Mesangial cell (primary cell): ENCODE results near the gene GPR78. TPM values are rescaled to one million over a fixed set of nuclear protein-coding genes. Genes with fewer than 3 reads are reported as not detected.

ENCODE experiments used
- total RNA-seq: library from RNA; depleted of rRNA; stranded (reverse); fragments of >200 nt; gene quantifications from 2 replicates; pipeline ENCODE4 v1.2.3, GENCODE V29; 2015

The GPR78 gene
- not detected in 2 replicates for total RNA-seq

GRCh38 chr4:8580321-8581093 is at the start of gene GPR78:
Gene GPR78 (plus strand): TSS chr4:8580392. CDS start chr4:8580983, 591 bp downstream.

GRCh38 chr4:8592366-8593263 is 12.4 kb downstream of the GPR78 start, which contains the start of gene CPZ:
Gene CPZ (plus strand): TSS chr4:8592765. CDS start chr4:8592834, 69 bp downstream.

Other genes with a start within 250 kb of the GPR78 start
- 20.9 and 29.0 TPM in 2 replicates for gene ACOX3, start 139.7 kb upstream of the GPR78 start, total RNA-seq
- 12.7 and 17.5 TPM in 2 replicates for gene TRMT44, start 139.6 kb upstream of the GPR78 start, total RNA-seq
- gene CPZ, start 12.4 kb downstream of the GPR78 start, total RNA-seq: 0.49 and 1.6 TPM in 2 replicates